HepG2 (cell line): ENCODE measurements around the gene NEDD4. TPM values are rescaled to one million over a fixed set of nuclear protein-coding genes. Genes with fewer than 3 reads are reported as not detected.
A peak's percentile ranks its signal among the peaks of the same experiment; 100 is the strongest.
"Not testable (repeated sequence)": the region's sequence is repeated elsewhere in the genome, so short reads cannot be mapped to it uniquely, and the experiment has no call there.

Source experiments
- ATAC-seq: fragments of 200-7000 bp; cut with Tn5 transposase; 3 replicates; pipeline ENCODE4 v1.9.1; 2020; ENCODE audit warnings: mild to moderate bottlenecking, moderate library complexity
- BruUV-seq: library from RNA; stranded (reverse); fragments of 400-500 nt; replicated peaks from 2 replicates; lab custom pipeline; 2021; lab: Mats Ljungman, UMichigan
- CTCF ChIA-PET: fragments of 300-600 bp; formaldehyde crosslinking; extraction: SDS; loops from one replicate; lab custom pipeline; 2021; ENCODE audit warnings: low total read pairs, inconsistent platforms, low intra/inter-chr PET ratio; lab: Yijun Ruan, JAX
- POLR2A ChIA-PET: fragments of 350-600 bp; sonication (Branson Sonifier 250); formaldehyde crosslinking; loops from one replicate; lab custom pipeline; 2020; ENCODE audit warnings: antibody characterized with exemption, inconsistent platforms; lab: Yijun Ruan, JAX
- DNase-seq: peaks from one replicate; pipeline ENCODE4 v3.0.0-alpha.2; 2015; ENCODE audit warnings: low spot score
- FAIRE-seq: peaks from 3 replicates; lab custom pipeline; 2011; peaks lifted over from hg19 to GRCh38; lab: Jason Lieb, UNC
- H2AFZ ChIP-seq: one replicate; pipeline ENCODE4 v1.6.1; 2011; ENCODE audit warnings: low read length, inconsistent platforms
- H3K27ac ChIP-seq: fragments of 300-600 bp; 3 replicates; pipeline ENCODE4 v1.8.0; 2011; ENCODE audit warnings: mixed run types, mild to moderate bottlenecking, mixed read lengths, low read length, inconsistent platforms; ENCODE audit not compliant: insufficient read depth; ENCODE audit errors: extremely low read length
- H3K27me3 ChIP-seq, 2 experiments: fragments of 200-600 bp in 1 of 2; 2 replicates in 1 of 2; 3 replicates in 1 of 2; pipeline versions ENCODE4 v1.6.0 to v1.8.0; 2011; ENCODE audit warnings: low read length in 2 of 2, mild to moderate bottlenecking in 2 of 2, moderate library complexity in 2 of 2, inconsistent platforms in 1 of 2; ENCODE audit not compliant: insufficient read depth in 2 of 2, control insufficient read depth in 1 of 2
- H3K36me3 ChIP-seq, 2 experiments: fragments of 200-600 bp in 1 of 2; replicated peaks in 1 of 2; 2 replicates in 1 of 2; 3 replicates in 1 of 2; pipeline versions ENCODE4 v1.5.1 to v1.8.0; 2011; ENCODE audit warnings: low read length in 2 of 2, inconsistent platforms in 1 of 2; ENCODE audit not compliant: insufficient read depth in 2 of 2, control insufficient read depth in 1 of 2
- H3K4me1 ChIP-seq: 2 replicates; pipeline ENCODE4 v1.5.1; 2012; ENCODE audit warnings: low read length, inconsistent platforms; ENCODE audit not compliant: insufficient read depth
- H3K4me2 ChIP-seq: 2 replicates; pipeline ENCODE4 v1.6.0; 2011; ENCODE audit warnings: low read depth, low read length, inconsistent platforms
- H3K4me3 ChIP-seq, 3 experiments: fragments of 200-600 bp in 1 of 3; sonication (generic), shearing (Covaris generic) in 1 of 3; replicated peaks in 1 of 3; 2 replicates each; pipeline ENCODE4 v1.5.1; 2011 to 2016; ENCODE audit warnings: low read length in 3 of 3, inconsistent platforms in 2 of 3, low read depth in 2 of 3, mild to moderate bottlenecking in 2 of 3, control low read depth in 1 of 3, mixed read lengths in 1 of 3; ENCODE audit not compliant: insufficient read depth in 1 of 3
- H3K79me2 ChIP-seq: one replicate; pipeline ENCODE4 v1.6.1; 2011; ENCODE audit warnings: low read length, inconsistent platforms; ENCODE audit not compliant: insufficient read depth
- H3K9ac ChIP-seq: 2 replicates; pipeline ENCODE4 v1.6.0; 2011; ENCODE audit warnings: mild to moderate bottlenecking, low read depth, low read length, inconsistent platforms; ENCODE audit not compliant: insufficient read depth
- H3K9me3 ChIP-seq: 2 replicates; pipeline ENCODE4 v1.5.1; 2012; ENCODE audit warnings: mild to moderate bottlenecking, low read length
- H4K20me1 ChIP-seq: 2 replicates; pipeline ENCODE4 v1.6.0; 2011; ENCODE audit warnings: inconsistent platforms, mild to moderate bottlenecking, low read length, moderate library complexity; ENCODE audit not compliant: insufficient read depth
- ATF6 ChIP-seq: sonication (generic); formaldehyde crosslinking; conservative IDR thresholded peaks from 2 replicates; pipeline ENCODE4 v1.4.0; 2020; ENCODE audit warnings: missing genetic modification reagents
- CEBPB ChIP-seq: IDR thresholded peaks from 2 replicates; pipeline ENCODE4 v1.6.1; 2011; ENCODE audit warnings: low read depth, low read length, improper control_type of control experiment, borderline replicate concordance
- IKZF5 ChIP-seq: IDR thresholded peaks from 2 replicates; pipeline ENCODE4 v1.6.1; 2018; ENCODE audit warnings: missing genetic modification reagents, mild to moderate bottlenecking, missing compliant biosample characterization
- WGBS: methylation state at CpG from one replicate; pipeline ENCODE4 v1.1.6; 2017; ENCODE audit warnings: low lambda C conversion rate; 5-methylcytosine and 5-hydroxymethylcytosine counted together
- in situ Hi-C: cut with HindIII; loops from 2 replicates; pipeline ENCODE4 v1.10.0; 2017; ENCODE audit warnings: low pct_unique_long_range_greater_than_20kb; ENCODE audit not compliant: extremely low pct_ligation_motif_present
- intact Hi-C: fragments of 100-400 bp; cut with micrococcal nuclease; formaldehyde crosslinking; loops from one replicate; pipeline ENCODE4 v1.10.0; 2022; ENCODE audit not compliant: unreplicated experiment
- polyA plus RNA-seq, 8 experiments: library from polyadenylated mRNA; depleted of rRNA in 3 of 8; stranded (reverse) in 7 of 8; unstranded in 1 of 8; fragments of >200 nt; fragmentation: Illumina TruSeq in 4 of 8; extraction: Trizol in 4 of 8; gene quantifications; 2 replicates each; pipeline versions ENCODE4 v1.2.1 to v1.2.3, GENCODE V29; 2011 to 2016; ENCODE audit warnings: low read depth in 4 of 8, missing spikeins in 1 of 8, mixed read lengths in 1 of 8; ENCODE audit not compliant: insufficient read depth in 1 of 8
- total RNA-seq, 5 experiments: library from RNA; depleted of rRNA; stranded (reverse); fragments of >200 nt; fragmentation: Illumina TruSeq; extraction: Trizol; gene quantifications; 2 replicates each; pipeline ENCODE4 v1.2.3, GENCODE V29; 2016; ENCODE audit warnings: low read depth in 1 of 5
- TF ChIP-seq, protein P1 (sequence below): sonication (generic); formaldehyde crosslinking; IDR thresholded peaks from 2 replicates; pipeline ENCODE4 v1.4.0; 2020; ENCODE audit warnings: missing genetic modification reagents, borderline replicate concordance

The NEDD4 gene
- total and polyA plus RNA-seq, 2 of the 13 experiments (the other 11 are each of a cell fraction or from before 2014, with no cell fraction given): 10.4 to 13.0 TPM

DNA sequence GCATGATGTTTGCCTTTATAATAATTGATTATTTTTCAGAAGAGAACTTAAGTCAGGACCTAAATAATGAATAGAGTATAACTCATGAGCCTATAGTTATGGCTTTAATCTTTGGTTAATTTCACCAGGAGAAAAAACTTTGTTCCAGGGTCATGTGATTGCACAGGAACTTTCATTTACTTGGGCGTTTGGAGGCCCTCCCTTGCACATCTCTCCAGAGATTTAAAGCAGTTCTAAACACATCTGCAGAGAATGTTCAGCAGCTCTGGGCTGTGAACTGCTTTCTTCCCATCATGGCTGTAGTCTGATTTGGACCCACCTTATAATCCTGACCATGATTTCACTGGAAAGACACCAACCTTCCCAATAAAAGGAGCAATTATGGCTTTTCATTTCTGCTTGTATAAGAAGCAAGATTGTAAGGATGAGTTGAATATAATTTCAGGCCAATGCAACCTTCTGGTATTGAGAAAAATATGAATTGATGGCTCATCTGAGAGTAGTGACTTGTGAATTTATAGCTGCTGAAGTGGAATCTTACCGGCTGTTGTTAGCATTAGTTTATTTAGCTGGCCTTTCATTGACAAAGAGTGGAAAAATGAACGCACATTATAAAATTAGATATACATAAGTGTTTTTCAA lies 169.6 kb downstream of the NEDD4 start (continued):
- no peak for TF ChIP-seq ATF6 (CRISPR knock-in tag)
- TF ChIP-seq, all 625 proteins: peak for 0

DNA sequence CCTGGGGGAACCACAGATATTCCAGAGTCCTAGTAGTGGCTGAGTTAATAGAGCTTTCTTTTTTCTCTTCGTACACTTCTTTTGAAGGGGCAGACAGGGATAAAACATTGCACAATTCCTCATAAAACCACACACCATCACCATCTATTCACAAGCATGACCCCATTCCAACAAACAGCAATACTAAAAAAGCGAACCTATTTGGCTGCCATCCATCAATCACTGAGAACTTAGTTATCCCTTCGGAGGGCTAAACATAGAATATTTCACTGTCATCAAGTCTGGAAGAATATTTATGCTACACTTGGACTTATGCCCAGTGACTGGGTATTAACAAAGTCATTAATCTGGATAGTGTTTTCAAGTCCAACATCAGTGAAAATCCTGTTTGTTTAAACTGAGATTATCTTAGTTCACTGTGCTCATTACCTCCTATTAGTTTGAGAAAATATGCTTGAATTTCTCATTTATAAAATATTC lies 170.2 kb downstream of the NEDD4 start:
- Histone ChIP-seq H3K4me1 (peaks cover 7% of the 10 kb centered on the region; the same call in 1 of the 2 replicates), H3K79me2 (no peaks in the 10 kb centered on the region), H3K9ac (no peak overlapping the region), H4K20me1 (no peaks in the 10 kb centered on the region), H3K27ac (no peak overlapping the region), H2AFZ (no peak overlapping the region), H3K27me3 (peaks cover 0 to 9% of the 10 kb centered on the region in 2 experiments; a peak in 2 of 5 replicates)
- no peak for ATAC-seq
- no TSS peak for BruUV-seq
- WGBS: 11% methylated on average over 3 of the region's 3 CpGs
- TF ChIP-seq IKZF5 (CRISPR knock-in tag): no peak
- TF ChIP-seq, protein P1, sequence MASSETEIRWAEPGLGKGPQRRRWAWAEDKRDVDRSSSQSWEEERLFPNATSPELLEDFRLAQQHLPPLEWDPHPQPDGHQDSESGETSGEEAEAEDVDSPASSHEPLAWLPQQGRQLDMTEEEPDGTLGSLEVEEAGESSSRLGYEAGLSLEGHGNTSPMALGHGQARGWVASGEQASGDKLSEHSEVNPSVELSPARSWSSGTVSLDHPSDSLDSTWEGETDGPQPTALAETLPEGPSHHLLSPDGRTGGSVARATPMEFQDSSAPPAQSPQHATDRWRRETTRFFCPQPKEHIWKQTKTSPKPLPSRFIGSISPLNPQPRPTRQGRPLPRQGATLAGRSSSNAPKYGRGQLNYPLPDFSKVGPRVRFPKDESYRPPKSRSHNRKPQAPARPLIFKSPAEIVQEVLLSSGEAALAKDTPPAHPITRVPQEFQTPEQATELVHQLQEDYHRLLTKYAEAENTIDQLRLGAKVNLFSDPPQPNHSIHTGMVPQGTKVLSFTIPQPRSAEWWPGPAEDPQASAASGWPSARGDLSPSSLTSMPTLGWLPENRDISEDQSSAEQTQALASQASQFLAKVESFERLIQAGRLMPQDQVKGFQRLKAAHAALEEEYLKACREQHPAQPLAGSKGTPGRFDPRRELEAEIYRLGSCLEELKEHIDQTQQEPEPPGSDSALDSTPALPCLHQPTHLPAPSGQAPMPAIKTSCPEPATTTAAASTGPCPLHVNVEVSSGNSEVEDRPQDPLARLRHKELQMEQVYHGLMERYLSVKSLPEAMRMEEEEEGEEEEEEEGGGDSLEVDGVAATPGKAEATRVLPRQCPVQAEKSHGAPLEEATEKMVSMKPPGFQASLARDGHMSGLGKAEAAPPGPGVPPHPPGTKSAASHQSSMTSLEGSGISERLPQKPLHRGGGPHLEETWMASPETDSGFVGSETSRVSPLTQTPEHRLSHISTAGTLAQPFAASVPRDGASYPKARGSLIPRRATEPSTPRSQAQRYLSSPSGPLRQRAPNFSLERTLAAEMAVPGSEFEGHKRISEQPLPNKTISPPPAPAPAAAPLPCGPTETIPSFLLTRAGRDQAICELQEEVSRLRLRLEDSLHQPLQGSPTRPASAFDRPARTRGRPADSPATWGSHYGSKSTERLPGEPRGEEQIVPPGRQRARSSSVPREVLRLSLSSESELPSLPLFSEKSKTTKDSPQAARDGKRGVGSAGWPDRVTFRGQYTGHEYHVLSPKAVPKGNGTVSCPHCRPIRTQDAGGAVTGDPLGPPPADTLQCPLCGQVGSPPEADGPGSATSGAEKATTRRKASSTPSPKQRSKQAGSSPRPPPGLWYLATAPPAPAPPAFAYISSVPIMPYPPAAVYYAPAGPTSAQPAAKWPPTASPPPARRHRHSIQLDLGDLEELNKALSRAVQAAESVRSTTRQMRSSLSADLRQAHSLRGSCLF (CRISPR knock-in tag): no peak
- TF ChIP-seq CEBPB: peak; percentile 32; the same call in 1 of the 2 replicates
- TF ChIP-seq, all 625 proteins: peak for 1
- no peak for DNase-seq
- CTCF ChIA-PET: no interaction called here
- no peak for FAIRE-seq
- no peaks in the 10 kb centered on the region for H3K9me3 ChIP-seq
- in situ Hi-C loops (no loop called here), intact Hi-C loops (no loop called here)
- H3K36me3 ChIP-seq: no peaks in the 10 kb centered on the region
- POLR2A ChIA-PET: no interaction called here
- no peak overlapping the region for H3K4me2 ChIP-seq
- H3K4me3 ChIP-seq: no peak overlapping the region

GRCh38 chr15:55821740-55822139 lies 171.7 kb downstream of the NEDD4 start:
- H3K4me3 ChIP-seq, BruUV-seq, CTCF ChIA-PET, in situ Hi-C loops, POLR2A ChIA-PET, intact Hi-C loops, H3K4me1 ChIP-seq, ATAC-seq, FAIRE-seq, H2AFZ ChIP-seq, H3K79me2 ChIP-seq, DNase-seq, H3K9ac ChIP-seq, H3K27me3 ChIP-seq, H3K36me3 ChIP-seq, H4K20me1 ChIP-seq, H3K27ac ChIP-seq, H3K4me2 ChIP-seq, H3K9me3 ChIP-seq: not testable (repeated sequence)
- WGBS: 60% methylated on average over 2 of the region's 2 CpGs
